ENCODE data around the gene BCKDHB. TPM values are rescaled to one million over a fixed set of nuclear protein-coding genes. Genes with fewer than 3 reads are reported as not detected.

Gene BCKDHB
- total and polyA plus RNA-seq, 2 experiments from 2014 or later, result 32.1 to 42.7 TPM

- Histone ChIP-seq H3K4me3 (no peak overlapping the region), H2AFZ (no peak overlapping the region), H3K27ac (ENCODE audit: low read depth) (no peak overlapping the region), H3K27me3 (ENCODE audit: insufficient read depth) (no peaks in the 10 kb centered on the region), H3K79me2 (replicated peaks; ENCODE audit: insufficient read depth) (no peaks in the 10 kb centered on the region), H4K20me1 (replicated peaks; ENCODE audit: insufficient read depth) (no peaks in the 10 kb centered on the region), H3K4me2 (no peak overlapping the region), H3K36me3 (ENCODE audit: insufficient read depth) (no peaks in the 10 kb centered on the region), H3F3A (replicated peaks; ENCODE audit: low read depth) (no peaks in the 10 kb centered on the region), H3K9me2 (ENCODE audit: insufficient read depth) (no peaks in the 10 kb centered on the region), H3K4me1 (ENCODE audit: insufficient read depth) (no peaks in the 10 kb centered on the region)
- DNase-seq (ENCODE audit: low spot score) (no peak), ATAC-seq (peak; percentile 36; the same call in 1 of the 3 replicates)
- TF ChIP-seq STAT1 (IDR thresholded peaks at IDR 0.05; ENCODE audit: unreplicated experiment), result no peak
- peak; percentile 51; the same call in 1 of the 2 replicates for TF ChIP-seq ZNF462 (CRISPR knock-in tag; IDR thresholded peaks at IDR 0.05)
- TF ChIP-seq REST (IDR thresholded peaks at IDR 0.05; ENCODE audit: unreplicated experiment), result no peak
- peak overlapping the region; percentile 34; the same call in 1 of the 2 replicates for H3K27ac Mint-ChIP-seq
- no peak overlapping the region for H3K4me3 Mint-ChIP-seq
- H3K4me1 Mint-ChIP-seq, result peaks cover 15% of the 10 kb centered on the region
- no peaks in the 10 kb centered on the region for H3K9me3 Mint-ChIP-seq
- no peaks in the 10 kb centered on the region for H3K27me3 Mint-ChIP-seq (ENCODE audit: insufficient read depth, low read depth, poor library complexity)
- no peaks in the 10 kb centered on the region for H3K36me3 Mint-ChIP-seq (ENCODE audit: low read depth)
Observed at GRCh38 chr6:80185492-80185891, 79.0 kb downstream of the BCKDHB start.
